ENCODE data around the gene JARID2. TPM values are rescaled to one million over a fixed set of nuclear protein-coding genes. Genes with fewer than 3 reads are reported as not detected.
A peak's percentile ranks its signal among the peaks of the same experiment; 100 is the strongest.

The JARID2 gene
- total and polyA plus RNA-seq, 9 of the 15 experiments (the other 6 are each of a cell fraction or from before 2014, with no cell fraction given) = 5.0 to 29.0 (median 15.6) TPM

GRCh38 chr6:15551798-15552197, 305.9 kb downstream of the JARID2 start (continued):
- TF ChIP-seq ZNF41 (CRISPR knock-in tag; conservative IDR thresholded peaks at IDR 0.05) (0 out of 2 replicates have a peak, but pooled peaks have one; percentile 42), ZBTB33 (CRISPR knock-in tag; IDR thresholded peaks at IDR 0.05) (no peak), IRF9 (tag; IDR thresholded peaks at IDR 0.05) (no peak), PHF8 (IDR thresholded peaks at IDR 0.05; ENCODE audit: borderline replicate concordance, low read length) (no peak), HNRNPK (IDR thresholded peaks at IDR 0.05; ENCODE audit: low read depth, low read length, poor library complexity, severe bottlenecking) (no peak), MCM3 (IDR thresholded peaks at IDR 0.05) (no peak), KAT2B (IDR thresholded peaks at IDR 0.05; ENCODE audit: low read depth, low read length) (no peak), MBD2 (IDR thresholded peaks at IDR 0.05; ENCODE audit: borderline replicate concordance, low read depth) (no peak), SREBF1 (IDR thresholded peaks at IDR 0.05; ENCODE audit: borderline replicate concordance, low read depth, low read length) (no peak), PRMT5 (CRISPR knock-in tag; IDR thresholded peaks at IDR 0.05) (no peak), ZNF583 (CRISPR knock-in tag; IDR thresholded peaks at IDR 0.05) (0 out of 2 replicates have a peak, but pooled peaks have one; percentile 70), ZNF165 (CRISPR knock-in tag; IDR thresholded peaks at IDR 0.05; ENCODE audit: borderline replicate concordance) (0 out of 2 replicates have a peak, but pooled peaks have one; percentile 42), FOXM1 (IDR thresholded peaks at IDR 0.05; ENCODE audit: low read depth) (no peak), FOXM1 (CRISPR knock-in tag; IDR thresholded peaks at IDR 0.05; ENCODE audit: low read depth) (no peak), HDGF (IDR thresholded peaks at IDR 0.05) (no peak), ZEB2 (IDR thresholded peaks at IDR 0.05) (no peak), AFF1 (IDR thresholded peaks at IDR 0.05; ENCODE audit: low read depth in 1 of 2, partially characterized antibody in 2 of 2) (no peak), CREM (IDR thresholded peaks at IDR 0.05; ENCODE audit: low read depth) (peak; percentile 52; the same call in 1 of the 2 replicates), NR2C2 (CRISPR knock-in tag; IDR thresholded peaks at IDR 0.05) (0 out of 2 replicates have a peak, but pooled peaks have one; percentile 40), NR2C2 (tag; IDR thresholded peaks at IDR 0.05) (no peak), ZFP1 (CRISPR knock-in tag; IDR thresholded peaks at IDR 0.05) (no peak), E4F1 (CRISPR knock-in tag; IDR thresholded peaks at IDR 0.05; ENCODE audit: borderline replicate concordance) (no peak)

Data from K562 (cell line).